Upper lobe of right lung (tissue), 1 donor: ENCODE data around the gene TMEM63B. TPM values are rescaled to one million over a fixed set of nuclear protein-coding genes. Genes with fewer than 3 reads are reported as not detected.

Experiments
- ATAC-seq: fragments of 200-7000 bp; cut with Tn5 transposase; one replicate; pipeline ENCODE4 v1.9.1; 2020; ENCODE audit warnings: mild to moderate bottlenecking, moderate library complexity
- DNase-seq: peaks from one replicate; pipeline ENCODE4 v3.0.0-alpha.2; 2020
- H3K27ac ChIP-seq: fragments of 200-600 bp; one replicate; pipeline ENCODE4 v1.8.0; 2022
- H3K27me3 ChIP-seq: fragments of 200-600 bp; one replicate; pipeline ENCODE4 v1.8.0; 2022; ENCODE audit warnings: mild to moderate bottlenecking
- H3K36me3 ChIP-seq: fragments of 200-600 bp; one replicate; pipeline ENCODE4 v1.8.0; 2022
- H3K4me1 ChIP-seq: fragments of 200-600 bp; one replicate; pipeline ENCODE4 v1.8.0; 2022
- H3K4me3 ChIP-seq: fragments of 200-600 bp; one replicate; pipeline ENCODE4 v1.8.0; 2022; ENCODE audit warnings: mild to moderate bottlenecking
- H3K9me3 ChIP-seq: fragments of 200-600 bp; one replicate; pipeline ENCODE4 v1.8.0; 2022
- intact Hi-C: fragments of 100-400 bp; cut with DNase I; formaldehyde crosslinking; loops from one replicate; pipeline ENCODE4 v1.11.0; 2022
- total RNA-seq: library from RNA; stranded (reverse); fragmentation: NEBNext Ultra II Directional; extraction: Animal tissue kit (Norgen Biotek cat#: 25700); gene quantifications from one replicate; pipeline ENCODE4 v1.2.1, GENCODE V29; 2021
- TF ChIP-seq, protein P1 (sequence below): fragments of 200-600 bp; IDR thresholded peaks from one replicate; pipeline ENCODE4 v1.8.0; 2022; ENCODE audit warnings: antibody characterized with exemption
- donor health status: DM: no; HTN: yes; CAD: no; lungs with severe emphysema.

The TMEM63B gene
- total RNA-seq, 1 donor from 2014 or later = 119 TPM

DNA sequence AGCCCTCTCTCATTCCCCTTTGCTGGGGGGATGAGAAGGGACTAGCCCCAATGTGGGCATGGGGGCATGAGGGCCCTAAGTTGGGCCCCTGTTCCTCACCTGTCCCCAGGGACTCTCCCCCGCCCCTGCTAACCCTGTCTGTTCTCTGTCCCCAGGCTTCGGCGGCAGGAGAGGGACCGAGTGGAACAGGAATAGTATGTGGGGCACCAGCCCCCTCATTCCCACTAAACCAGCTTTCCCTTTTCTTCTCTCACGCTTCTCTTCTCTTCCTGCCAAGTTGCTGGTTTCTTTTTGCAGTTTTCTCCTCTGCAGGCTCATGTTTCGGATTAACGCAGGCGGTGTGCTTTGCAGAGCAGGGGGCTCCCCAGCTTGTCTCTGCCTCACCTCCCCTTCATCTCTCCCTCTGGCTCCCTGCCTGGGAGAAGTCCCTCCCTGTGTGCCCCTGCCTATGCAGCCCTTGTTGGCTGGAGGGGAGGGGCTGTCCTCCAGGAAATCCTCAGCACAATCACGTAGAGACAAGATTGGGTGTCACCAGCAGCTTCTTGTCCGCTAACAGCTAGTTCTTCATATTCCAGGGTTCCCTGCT, 7.9 kb downstream of the TMEM63B start:
- H3K9me3 ChIP-seq = no peaks in the 10 kb centered on the region
- H3K4me3 ChIP-seq = no peak overlapping the region
- ATAC-seq (no peak), DNase-seq (no peak)
- H3K4me1 ChIP-seq = peaks cover 5% of the 10 kb centered on the region
- TF ChIP-seq, protein P1, sequence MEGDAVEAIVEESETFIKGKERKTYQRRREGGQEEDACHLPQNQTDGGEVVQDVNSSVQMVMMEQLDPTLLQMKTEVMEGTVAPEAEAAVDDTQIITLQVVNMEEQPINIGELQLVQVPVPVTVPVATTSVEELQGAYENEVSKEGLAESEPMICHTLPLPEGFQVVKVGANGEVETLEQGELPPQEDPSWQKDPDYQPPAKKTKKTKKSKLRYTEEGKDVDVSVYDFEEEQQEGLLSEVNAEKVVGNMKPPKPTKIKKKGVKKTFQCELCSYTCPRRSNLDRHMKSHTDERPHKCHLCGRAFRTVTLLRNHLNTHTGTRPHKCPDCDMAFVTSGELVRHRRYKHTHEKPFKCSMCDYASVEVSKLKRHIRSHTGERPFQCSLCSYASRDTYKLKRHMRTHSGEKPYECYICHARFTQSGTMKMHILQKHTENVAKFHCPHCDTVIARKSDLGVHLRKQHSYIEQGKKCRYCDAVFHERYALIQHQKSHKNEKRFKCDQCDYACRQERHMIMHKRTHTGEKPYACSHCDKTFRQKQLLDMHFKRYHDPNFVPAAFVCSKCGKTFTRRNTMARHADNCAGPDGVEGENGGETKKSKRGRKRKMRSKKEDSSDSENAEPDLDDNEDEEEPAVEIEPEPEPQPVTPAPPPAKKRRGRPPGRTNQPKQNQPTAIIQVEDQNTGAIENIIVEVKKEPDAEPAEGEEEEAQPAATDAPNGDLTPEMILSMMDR = no peak
- no peaks in the 10 kb centered on the region for H3K27me3 ChIP-seq
- H3K27ac ChIP-seq = no peak overlapping the region
- H3K36me3 ChIP-seq = peaks cover 40% of the 10 kb centered on the region
- intact Hi-C loops = no loop called here

DNA sequence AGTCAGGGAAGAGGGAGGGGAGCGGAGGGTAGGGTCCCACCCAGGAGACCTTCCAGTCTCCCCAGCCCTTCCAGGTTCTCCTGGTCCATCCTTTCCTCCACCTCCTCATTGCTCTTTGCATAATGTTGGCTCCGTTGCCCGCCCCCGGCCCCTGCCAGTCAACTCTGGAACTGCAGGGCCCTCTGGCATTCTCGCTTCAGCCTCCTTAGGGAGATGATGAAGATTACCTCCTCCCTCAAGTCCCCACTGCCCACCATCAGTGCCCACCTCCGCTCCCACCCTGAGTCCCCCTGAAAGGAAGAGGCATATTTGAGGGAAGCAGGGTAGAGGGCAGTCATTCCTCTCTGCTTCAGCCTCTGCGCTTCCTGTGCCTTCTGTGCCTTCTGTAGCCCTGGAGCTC, 8.5 kb downstream of the TMEM63B start:
- H3K27ac ChIP-seq = no peak overlapping the region
- no peaks in the 10 kb centered on the region for H3K27me3 ChIP-seq
- ATAC-seq = no peak
- H3K9me3 ChIP-seq = no peaks in the 10 kb centered on the region
- H3K4me3 ChIP-seq = no peak overlapping the region
- H3K36me3 ChIP-seq = peaks cover 47% of the 10 kb centered on the region
- TF ChIP-seq, protein P1 = no peak
- H3K4me1 ChIP-seq = peaks cover 5% of the 10 kb centered on the region
- intact Hi-C loops = no loop called here
- no peak for DNase-seq

DNA sequence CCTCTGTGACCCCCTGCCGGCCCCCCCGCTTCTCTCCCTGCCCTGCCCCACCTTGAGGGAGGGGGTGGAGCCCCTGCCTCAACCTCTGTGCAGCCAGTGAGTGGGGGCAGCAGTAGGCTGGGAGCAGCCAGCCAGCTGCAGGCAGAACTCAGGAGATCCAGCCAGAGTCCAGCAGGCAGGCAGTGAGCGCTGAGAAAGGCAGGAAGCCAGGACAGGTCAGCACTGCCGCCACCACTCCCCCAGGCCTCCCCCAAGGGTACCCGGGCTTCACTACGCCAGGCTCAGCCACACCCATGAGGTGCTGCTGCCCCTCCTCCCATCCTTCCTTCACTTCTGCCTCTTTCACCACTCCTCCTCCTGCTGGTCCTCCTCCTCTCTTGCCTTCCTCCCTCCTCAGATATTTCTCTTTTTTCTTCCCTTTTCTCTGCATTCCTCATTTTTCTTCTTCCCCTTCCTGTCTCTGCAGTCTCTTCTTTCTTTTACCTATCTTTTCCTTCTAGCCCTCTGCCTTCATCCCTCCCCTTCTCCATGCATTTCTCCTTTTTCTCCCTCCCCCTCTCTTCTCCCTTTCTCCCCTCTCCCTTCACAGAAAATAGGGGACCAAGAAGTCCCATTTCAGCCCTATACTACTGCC, 11.5 kb downstream of the TMEM63B start:
- DNase-seq = no peak
- ATAC-seq = no peak
- H3K4me1 ChIP-seq = no peaks in the 10 kb centered on the region
- peaks cover 68% of the 10 kb centered on the region for H3K36me3 ChIP-seq
- H3K27me3 ChIP-seq = no peaks in the 10 kb centered on the region
- intact Hi-C loops = no loop called here
- TF ChIP-seq, protein P1 = no peak
- no peak overlapping the region for H3K4me3 ChIP-seq
- no peak overlapping the region for H3K27ac ChIP-seq
- no peaks in the 10 kb centered on the region for H3K9me3 ChIP-seq

DNA sequence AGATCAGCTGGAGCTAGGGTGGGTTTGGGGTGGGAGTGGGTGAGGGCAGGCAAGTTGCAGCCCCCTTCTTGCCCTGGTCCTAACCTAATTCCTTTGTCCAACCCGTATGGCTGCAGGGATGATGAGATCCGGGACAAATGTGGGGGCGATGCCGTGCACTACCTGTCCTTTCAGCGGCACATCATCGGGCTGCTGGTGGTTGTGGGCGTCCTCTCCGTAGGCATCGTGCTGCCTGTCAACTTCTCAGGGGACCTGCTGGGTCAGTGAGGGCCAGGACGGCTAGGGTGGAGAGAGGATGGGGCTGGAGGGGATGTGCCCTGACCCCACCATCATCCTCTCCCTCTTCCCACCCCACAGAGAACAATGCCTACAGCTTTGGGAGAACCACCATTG, 12.0 kb downstream of the TMEM63B start:
- H3K27me3 ChIP-seq = no peaks in the 10 kb centered on the region
- H3K9me3 ChIP-seq = no peaks in the 10 kb centered on the region
- H3K4me1 ChIP-seq = no peaks in the 10 kb centered on the region
- DNase-seq (no peak), ATAC-seq (no peak)
- intact Hi-C loops = no loop called here
- no peak overlapping the region for H3K4me3 ChIP-seq
- H3K27ac ChIP-seq = no peak overlapping the region
- TF ChIP-seq, protein P1 = no peak
- H3K36me3 ChIP-seq = peaks cover 70% of the 10 kb centered on the region

DNA sequence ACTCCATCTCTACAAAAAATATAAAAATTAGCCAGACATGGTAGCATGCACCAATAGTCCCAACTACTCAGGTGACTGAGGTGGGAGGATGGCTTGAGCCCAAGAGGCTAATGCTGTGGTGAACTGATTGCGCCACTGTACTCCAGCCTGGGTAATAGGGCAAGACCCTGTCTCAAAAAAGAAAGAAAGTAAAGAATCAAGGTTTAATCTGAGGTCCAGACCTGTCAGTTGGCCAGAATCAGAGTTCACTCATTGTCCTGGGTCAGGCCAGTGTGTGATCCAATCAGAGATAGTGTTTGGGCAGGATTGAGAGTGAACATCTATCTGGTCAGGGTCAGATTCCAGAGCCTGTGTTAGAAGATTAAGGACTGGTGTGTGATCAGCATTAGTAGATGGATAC, 15.5 kb downstream of the TMEM63B start:
- intact Hi-C loops = loop anchor here (5.0 kb wide), 1 partner anchor 46 kb away; no protein-coding TSS in a partner anchor
- TF ChIP-seq, protein P1 = no peak
- ATAC-seq (no peak), DNase-seq (no peak)
- no peaks in the 10 kb centered on the region for H3K9me3 ChIP-seq
- H3K4me3 ChIP-seq = no peak overlapping the region
- no peaks in the 10 kb centered on the region for H3K27me3 ChIP-seq
- H3K36me3 ChIP-seq = peaks cover 67% of the 10 kb centered on the region
- no peaks in the 10 kb centered on the region for H3K4me1 ChIP-seq
- no peak overlapping the region for H3K27ac ChIP-seq
